HG03139 (cell line): ENCODE results near the gene BCL2.

Experiments used
- ATAC-seq: cut with Tn5 transposase; IDR thresholded peaks from one replicate; pipeline ENCODE4 v1.9.1; 2021; ENCODE audit not compliant: unreplicated experiment

BCL2 gene

GRCh38 chr18:63260380-63260754 lies 59.2 kb downstream of the BCL2 start:
- no peak for ATAC-seq

- no peak for ATAC-seq
Measured at GRCh38 chr18:63259567-63260379, 59.8 kb downstream of the BCL2 start.

- no peak for ATAC-seq
Measured at GRCh38 chr18:63258749-63259566, 60.6 kb downstream of the BCL2 start.

GRCh38 chr18:63257453-63257852 lies 62.1 kb downstream of the BCL2 start:
- no peak for ATAC-seq

- ATAC-seq: no peak
Measured at GRCh38 chr18:63255435-63255834, 64.1 kb downstream of the BCL2 start.

GRCh38 chr18:63254716-63255399 lies 64.7 kb downstream of the BCL2 start:
- ATAC-seq: no peak

GRCh38 chr18:63253428-63254372 lies 65.9 kb downstream of the BCL2 start:
- no peak for ATAC-seq

GRCh38 chr18:63253014-63253413 lies 66.6 kb downstream of the BCL2 start:
- no peak for ATAC-seq

GRCh38 chr18:63249771-63250170 lies 69.8 kb downstream of the BCL2 start:
- no peak for ATAC-seq

- ATAC-seq: no peak
Measured at GRCh38 chr18:63247926-63248325, 71.6 kb downstream of the BCL2 start.

- ATAC-seq: no peak
Measured at GRCh38 chr18:63247506-63247905, 72.1 kb downstream of the BCL2 start.

- ATAC-seq: no peak
Measured at GRCh38 chr18:63245600-63245999, 74.0 kb downstream of the BCL2 start.

- no peak for ATAC-seq
Measured at GRCh38 chr18:63244607-63245006, 75.0 kb downstream of the BCL2 start.

GRCh38 chr18:63241760-63242159 lies 77.8 kb downstream of the BCL2 start:
- ATAC-seq: no peak

- no peak for ATAC-seq
Measured at GRCh38 chr18:63241317-63241712, 78.3 kb downstream of the BCL2 start.

GRCh38 chr18:63240531-63241316 lies 78.8 kb downstream of the BCL2 start:
- no peak for ATAC-seq

GRCh38 chr18:63238693-63239075 lies 80.9 kb downstream of the BCL2 start:
- ATAC-seq: no peak

- ATAC-seq: no peak
Measured at GRCh38 chr18:63237881-63238692, 81.5 kb downstream of the BCL2 start.
